Omental fat pad (tissue), 4 donors: ENCODE measurements around the gene USP37. TPM values are rescaled to one million over a fixed set of nuclear protein-coding genes. Genes with fewer than 3 reads are reported as not detected.

Experiments
- ATAC-seq: fragments of 150-250 bp; one replicate; pipeline ENCODE4 v1.9.1; 2016; ENCODE audit warnings: mild to moderate bottlenecking, moderate library complexity; ENCODE audit not compliant: low FRiP score
- DNase-seq: peaks from one replicate; pipeline ENCODE4 v3.0.0-alpha.2; 2019; ENCODE audit warnings: low spot score
- CTCF ChIP-seq, 3 donors: fragments of 450-650 bp; IDR thresholded peaks; one replicate each; pipeline ENCODE4 v1.5.1; 2016 to 2017; ENCODE audit warnings: antibody characterized with exemption in 3 of 3, mild to moderate bottlenecking in 3 of 3, moderate library complexity in 2 of 3
- total RNA-seq, 4 donors: library from RNA; depleted of rRNA; stranded (reverse); fragments of >200 nt; gene quantifications; one replicate each; pipeline ENCODE4 v1.1.0, GENCODE V29; 2016

USP37 gene
- total RNA-seq, 4 donors from 2014 or later, result 8.5 to 44.6 (median 12.2) TPM

- TF ChIP-seq CTCF (IDR thresholded peaks at IDR 0.05), result no peak
- ATAC-seq, result no peak
- DNase-seq, result no peak
Observed at GRCh38 chr2:218471036-218471435, 97.1 kb downstream of the USP37 start.

GRCh38 chr2:218470448-218470847, 97.7 kb downstream of the USP37 start:
- no peak for ATAC-seq
- TF ChIP-seq CTCF (IDR thresholded peaks at IDR 0.05), result no peak
- no peak for DNase-seq

GRCh38 chr2:218465987-218466633, 102.0 kb downstream of the USP37 start:
- ATAC-seq, result no peak
- TF ChIP-seq CTCF (IDR thresholded peaks at IDR 0.05), result no peak
- DNase-seq, result no peak

- DNase-seq (no peak), ATAC-seq (no peak)
- TF ChIP-seq CTCF (IDR thresholded peaks at IDR 0.05), result no peak
Observed at GRCh38 chr2:218458598-218458997, 109.6 kb downstream of the USP37 start.

- ATAC-seq (no peak), DNase-seq (no peak)
- TF ChIP-seq CTCF (IDR thresholded peaks at IDR 0.05), result no peak
Observed at GRCh38 chr2:218456849-218457248, 111.3 kb downstream of the USP37 start.

GRCh38 chr2:218452079-218452478, 116.1 kb downstream of the USP37 start:
- no peak for DNase-seq
- no peak for TF ChIP-seq CTCF (IDR thresholded peaks at IDR 0.05)
- no peak for ATAC-seq

- no peak for TF ChIP-seq CTCF (IDR thresholded peaks at IDR 0.05)
- ATAC-seq (no peak), DNase-seq (no peak)
Observed at GRCh38 chr2:218448934-218449333, 119.2 kb downstream of the USP37 start.
